ENCODE data around the gene GLP2R.
A peak's percentile ranks its signal among the peaks of the same experiment; 100 is the strongest.

Gene GLP2R

DNA sequence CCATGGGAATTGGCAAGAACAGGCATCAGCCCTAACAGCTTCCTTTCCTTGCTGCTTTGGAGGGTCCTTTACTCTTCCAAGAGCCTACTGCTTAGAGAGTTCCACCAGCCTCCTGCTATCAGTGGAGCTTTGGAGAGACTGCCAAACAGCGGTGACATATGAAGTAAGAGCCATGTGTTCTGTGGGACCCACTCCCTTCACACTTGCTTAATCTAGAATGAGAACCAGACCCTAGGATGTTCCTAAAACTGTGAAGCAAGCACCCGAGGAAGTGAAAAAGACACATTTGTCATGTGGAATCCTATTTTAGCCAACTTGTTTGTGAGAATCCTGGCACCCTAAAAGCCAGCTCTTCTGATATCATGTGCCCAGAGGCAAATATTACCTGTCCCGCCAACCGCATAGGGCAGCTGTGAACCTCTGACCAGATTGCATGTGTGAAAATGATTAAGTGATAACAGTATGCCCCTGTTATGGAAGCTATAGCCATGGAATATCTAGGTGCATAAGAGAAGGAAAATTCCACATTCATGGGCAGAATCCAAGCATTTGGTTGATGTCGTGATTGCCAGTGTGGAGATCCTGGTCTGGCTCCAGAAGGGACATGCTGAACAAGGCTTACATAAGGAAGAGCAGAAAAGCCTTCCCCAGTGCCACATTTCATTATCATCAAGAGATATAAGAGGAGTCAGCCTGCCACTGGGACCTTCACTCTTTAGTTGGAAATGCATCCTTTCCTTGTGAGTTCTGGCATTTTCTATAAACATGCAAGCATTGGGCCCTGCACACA lies 60.6 kb downstream of the GLP2R start:
- no peak for DNase-seq
- in situ Hi-C loops (cut with MboI; ENCODE audit: low pct_unique_long_range_greater_than_20kb, low sequenced_read_pairs) = no loop called here

DNA sequence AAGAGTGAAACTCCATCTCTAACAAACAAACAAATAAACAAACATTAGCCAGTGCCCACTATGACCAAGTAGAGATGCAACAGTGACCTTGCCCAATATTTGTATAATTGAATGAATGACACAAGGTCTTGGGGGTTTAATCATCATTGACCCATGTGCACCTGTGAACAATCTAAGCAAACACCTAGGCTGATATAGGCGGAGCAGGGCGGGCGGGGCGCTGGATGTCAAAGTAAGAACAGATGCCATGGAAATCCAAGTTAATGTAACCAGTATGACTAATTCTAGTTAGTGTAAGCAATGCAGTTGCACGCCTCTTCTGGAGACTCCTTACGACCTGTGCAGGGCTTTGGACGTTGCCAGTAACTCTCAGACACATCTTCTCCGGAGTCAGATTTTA lies 61.8 kb downstream of the GLP2R start:
- in situ Hi-C loops (cut with MboI; ENCODE audit: low pct_unique_long_range_greater_than_20kb, low sequenced_read_pairs) = no loop called here
- DNase-seq = no peak

GRCh38 chr17:9890124-9890523 lies 64.4 kb downstream of the GLP2R start:
- in situ Hi-C loops (cut with MboI; ENCODE audit: low pct_unique_long_range_greater_than_20kb, low sequenced_read_pairs) = no loop called here
- peak; percentile 61 for DNase-seq

GRCh38 chr17:9893411-9894012 lies 67.8 kb downstream of the GLP2R start:
- in situ Hi-C loops (cut with MboI; ENCODE audit: low pct_unique_long_range_greater_than_20kb, low sequenced_read_pairs) = no loop called here
- DNase-seq = no peak

- in situ Hi-C loops (cut with MboI; ENCODE audit: low pct_unique_long_range_greater_than_20kb, low sequenced_read_pairs) = no loop called here
- no peak for DNase-seq
These were observed 68.5 kb downstream of the GLP2R start for GRCh38 chr17:9894231-9894630.

GRCh38 chr17:9895923-9896322 lies 70.2 kb downstream of the GLP2R start:
- DNase-seq = no peak
- in situ Hi-C loops (cut with MboI; ENCODE audit: low pct_unique_long_range_greater_than_20kb, low sequenced_read_pairs) = no loop called here

DNA sequence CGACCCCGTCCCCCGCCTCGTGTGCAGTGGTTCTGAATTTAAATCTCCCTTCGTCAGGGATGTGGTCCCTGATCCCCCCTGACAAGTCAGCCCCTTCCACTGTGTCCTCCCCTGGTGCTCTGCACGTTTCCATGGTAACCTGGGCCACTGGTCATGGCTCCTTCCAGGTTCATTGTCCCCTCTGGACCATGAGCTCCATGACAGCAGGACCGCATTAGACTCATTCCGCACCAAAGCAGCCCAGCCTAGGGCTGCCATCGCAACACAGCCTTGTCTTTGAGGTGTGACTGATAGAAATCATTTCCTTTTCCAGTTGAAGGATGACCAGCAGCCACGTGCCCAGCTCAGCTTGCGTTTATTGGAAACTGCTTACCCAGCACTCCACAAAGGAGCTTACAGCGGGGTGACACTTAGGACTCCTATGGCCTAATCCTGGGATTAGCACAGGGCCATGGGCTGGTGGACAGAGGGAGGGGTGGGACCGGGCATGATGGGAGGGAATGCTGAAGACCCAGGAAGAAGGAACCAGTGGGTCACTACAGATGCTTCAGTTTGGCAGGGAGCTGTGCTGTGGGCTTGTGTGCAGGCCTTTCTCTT lies 71.7 kb downstream of the GLP2R start:
- DNase-seq = no peak
- in situ Hi-C loops (cut with MboI; ENCODE audit: low pct_unique_long_range_greater_than_20kb, low sequenced_read_pairs) = no loop called here

DNA sequence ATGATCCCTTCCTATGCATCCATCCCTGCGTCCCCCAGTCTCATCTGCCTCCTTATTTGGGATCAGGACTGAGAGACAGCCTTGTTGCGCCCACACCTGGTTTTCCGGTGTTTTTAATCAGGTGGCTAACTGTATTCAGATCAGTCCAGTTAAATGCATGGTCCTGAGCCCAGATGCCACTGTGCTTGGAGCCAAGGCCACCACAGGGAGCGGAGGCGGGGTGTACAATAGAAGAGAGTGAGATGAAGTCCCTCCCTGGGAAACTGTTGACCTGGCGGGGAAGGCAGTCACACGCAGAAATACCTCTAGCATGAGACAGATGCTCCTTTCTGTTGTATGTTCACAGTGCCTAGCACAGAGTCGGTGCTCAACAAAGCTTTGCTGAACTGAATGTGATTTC lies 73.1 kb downstream of the GLP2R start:
- no peak for DNase-seq
- in situ Hi-C loops (cut with MboI; ENCODE audit: low pct_unique_long_range_greater_than_20kb, low sequenced_read_pairs) = no loop called here

DNA sequence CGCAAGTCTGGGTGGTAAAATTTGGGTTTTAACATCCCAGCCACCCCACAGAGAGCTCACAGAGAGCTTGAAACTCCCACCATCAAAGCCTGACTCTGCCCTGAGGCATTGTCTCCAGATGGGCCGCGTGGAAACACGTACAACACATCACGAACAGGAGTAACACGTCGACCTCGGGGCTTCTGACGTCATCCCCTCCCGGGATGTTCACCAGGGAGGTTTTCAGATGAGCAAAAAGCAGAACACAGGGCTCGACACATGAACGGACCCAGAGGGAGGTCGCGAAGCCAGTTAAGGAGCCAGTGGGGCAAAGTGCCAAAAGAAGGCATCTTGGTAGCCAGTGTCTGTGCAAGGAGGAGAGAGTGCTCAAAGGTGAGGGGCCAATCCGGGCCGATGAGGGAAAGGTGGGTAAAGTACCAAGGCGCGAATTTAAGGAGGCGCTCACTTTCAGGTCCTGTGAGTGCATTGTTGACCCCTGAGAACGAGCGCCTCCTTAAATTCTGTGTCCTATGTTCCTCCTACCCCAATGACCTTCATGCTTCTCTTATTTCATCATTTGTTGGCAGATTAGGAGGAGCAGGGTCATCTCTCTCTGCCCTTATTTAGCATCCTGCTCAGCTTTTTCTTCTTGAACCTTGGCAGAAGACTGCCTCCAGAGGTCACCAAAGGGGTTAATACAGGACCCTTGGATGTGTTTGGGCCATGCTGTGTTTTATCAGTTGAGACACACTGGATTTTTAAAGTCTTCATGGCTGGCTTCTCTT lies 73.7 kb downstream of the GLP2R start:
- in situ Hi-C loops (cut with MboI; ENCODE audit: low pct_unique_long_range_greater_than_20kb, low sequenced_read_pairs) = loop anchor here (25.0 kb wide), 1 partner anchor 713 kb away; no protein-coding TSS in a partner anchor
- DNase-seq = no peak

DNA sequence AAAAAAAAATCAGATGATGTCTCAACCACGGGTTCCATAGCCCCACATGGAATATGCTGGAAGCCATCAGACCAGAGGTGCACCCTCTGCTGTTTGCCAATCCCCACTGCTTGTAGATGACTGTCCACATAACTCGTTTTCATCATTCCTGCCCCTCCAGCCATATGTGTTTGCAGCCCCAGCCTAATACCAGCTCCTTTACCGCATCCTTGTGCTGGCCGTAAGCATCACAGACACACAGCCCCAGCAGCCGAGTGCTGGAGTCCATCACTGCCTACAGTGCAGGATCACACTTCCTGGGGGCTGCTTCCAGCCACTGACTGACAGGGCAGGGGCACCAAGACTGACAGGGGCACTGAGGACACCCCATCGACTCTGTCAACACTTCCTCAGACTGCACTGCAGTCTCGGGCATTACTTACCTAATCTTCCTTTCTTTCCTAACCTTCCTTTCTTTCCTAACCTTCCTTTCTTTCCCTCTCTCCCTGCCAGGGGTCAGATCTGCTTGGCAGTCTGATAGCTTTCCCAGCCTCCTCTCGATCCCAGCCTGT lies 74.4 kb downstream of the GLP2R start:
- in situ Hi-C loops (cut with MboI; ENCODE audit: low pct_unique_long_range_greater_than_20kb, low sequenced_read_pairs) = loop anchor here (25.0 kb wide), 1 partner anchor 712 kb away; no protein-coding TSS in a partner anchor
- DNase-seq = no peak

DNA sequence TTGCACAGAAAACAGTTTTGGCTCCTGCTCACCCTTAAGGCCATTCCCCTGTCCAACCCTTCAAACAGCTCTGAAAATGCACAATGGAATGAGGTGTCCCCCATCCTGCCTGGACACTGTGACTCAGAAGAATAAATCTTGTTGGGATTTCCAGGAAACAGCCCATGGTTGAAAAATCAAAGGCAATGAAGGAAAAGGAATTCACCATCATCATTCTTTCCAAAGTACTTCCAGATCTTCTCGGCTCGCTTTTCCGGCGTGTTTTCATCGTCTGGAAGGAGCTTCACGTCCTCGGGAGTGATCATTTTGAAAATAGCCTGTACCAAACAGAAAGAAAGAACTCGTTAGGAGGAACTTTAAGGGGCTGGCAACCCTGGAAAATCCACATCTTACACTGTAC lies 75.1 kb downstream of the GLP2R start:
- no peak for DNase-seq
- in situ Hi-C loops (cut with MboI; ENCODE audit: low pct_unique_long_range_greater_than_20kb, low sequenced_read_pairs) = loop anchor here (25.0 kb wide), 1 partner anchor 712 kb away; no protein-coding TSS in a partner anchor

DNA sequence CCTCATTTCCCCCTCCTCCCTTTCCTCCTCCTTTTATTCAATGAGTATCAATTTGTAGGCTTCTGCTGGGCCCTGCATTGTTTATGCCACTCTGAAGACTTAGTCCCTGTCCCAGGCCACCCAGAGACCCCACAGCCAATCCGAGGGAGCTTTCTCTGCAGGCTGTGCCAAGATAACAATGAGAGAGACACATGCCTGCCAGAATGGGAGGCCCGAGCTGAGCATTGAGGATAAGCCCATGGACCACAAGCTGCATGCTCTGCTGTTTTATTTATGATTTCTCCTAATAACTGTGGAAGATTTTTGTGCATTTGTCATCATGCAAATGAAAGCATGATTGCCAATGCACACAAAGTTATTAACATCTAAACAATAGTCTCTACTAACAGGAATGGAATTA lies 76.4 kb downstream of the GLP2R start:
- no peak for DNase-seq

GRCh38 chr17:9904277-9905077 lies 78.8 kb downstream of the GLP2R start:
- DNase-seq = no peak
- in situ Hi-C loops (cut with MboI; ENCODE audit: low pct_unique_long_range_greater_than_20kb, low sequenced_read_pairs) = loop anchor here (25.0 kb wide), 1 partner anchor 708 kb away; no protein-coding TSS in a partner anchor

More for the DNA sequence above, 76.4 kb downstream of the GLP2R start:
- in situ Hi-C loops (cut with MboI; ENCODE audit: low pct_unique_long_range_greater_than_20kb, low sequenced_read_pairs) = loop anchor here (25.0 kb wide), 1 partner anchor 710 kb away; no protein-coding TSS in a partner anchor

GRCh38 chr17:9905078-9905415 lies 79.3 kb downstream of the GLP2R start, which contains the start of gene RCVRN:
RCVRN (minus strand) TSS chr17:9905271; CDS start chr17:9905180, 91 bp downstream.
- DNase-seq = no peak
- in situ Hi-C loops (cut with MboI; ENCODE audit: low pct_unique_long_range_greater_than_20kb, low sequenced_read_pairs) = loop anchor here (25.0 kb wide), 1 partner anchor 707 kb away; no protein-coding TSS in a partner anchor

DNA sequence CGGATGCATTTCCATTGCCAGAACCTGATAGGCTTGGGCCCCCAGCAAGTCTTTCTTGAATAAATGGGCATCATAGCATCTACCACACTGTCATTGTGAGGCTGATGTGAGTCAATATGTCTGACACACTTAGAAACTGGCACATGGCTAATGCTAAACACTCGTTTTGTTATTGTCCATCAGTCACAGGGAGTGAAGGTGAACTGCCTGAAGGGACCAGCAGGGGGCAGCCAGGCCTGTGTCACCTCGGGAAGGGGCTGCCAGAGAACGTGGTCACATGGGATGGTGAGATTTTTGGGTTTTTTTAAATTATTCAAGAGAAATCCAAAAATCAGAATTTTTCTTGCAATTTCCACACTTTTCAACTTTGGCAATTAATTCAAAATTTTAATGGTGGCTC lies 80.2 kb downstream of the GLP2R start:
- in situ Hi-C loops (cut with MboI; ENCODE audit: low pct_unique_long_range_greater_than_20kb, low sequenced_read_pairs) = loop anchor here (25.0 kb wide), 1 partner anchor 706 kb away; no protein-coding TSS in a partner anchor
- peak; percentile 38 for DNase-seq

GRCh38 chr17:9906616-9907015 lies 80.9 kb downstream of the GLP2R start:
- DNase-seq = no peak
- in situ Hi-C loops (cut with MboI; ENCODE audit: low pct_unique_long_range_greater_than_20kb, low sequenced_read_pairs) = loop anchor here (25.0 kb wide), 1 partner anchor 706 kb away; no protein-coding TSS in a partner anchor

- no peak for DNase-seq
- in situ Hi-C loops (cut with MboI; ENCODE audit: low pct_unique_long_range_greater_than_20kb, low sequenced_read_pairs) = loop anchor here (25.0 kb wide), 1 partner anchor 705 kb away; no protein-coding TSS in a partner anchor
These were observed 81.4 kb downstream of the GLP2R start for GRCh38 chr17:9907131-9907530.

Data from KBM-7 (cell line).